K562 (cell line): ENCODE data around the gene TALDO1. TPM values are rescaled to one million over a fixed set of nuclear protein-coding genes. Genes with fewer than 3 reads are reported as not detected.

ENCODE experiments used
- ATAC-seq: fragments of 200-7000 bp; cut with Tn5 transposase; 3 replicates; pipeline ENCODE4 v1.9.1; 2020; ENCODE audit warnings: moderate library complexity
- BruUV-seq: library from RNA; stranded (reverse); fragments of 400-500 nt; replicated peaks from 2 replicates; lab custom pipeline; 2021; lab: Mats Ljungman, UMichigan
- CTCF ChIA-PET: fragments of 300-600 bp; formaldehyde crosslinking; extraction: SDS; loops from one replicate; lab custom pipeline; 2021; ENCODE audit warnings: low intra/inter-chr PET ratio; lab: Yijun Ruan, JAX
- POLR2A ChIA-PET: fragments of 300-600, 350-650 bp; sonication (Branson Sonifier 250); formaldehyde crosslinking; extraction: SDS; loops from one replicate; lab custom pipeline; 2021; ENCODE audit warnings: antibody characterized with exemption, inconsistent platforms; lab: Yijun Ruan, JAX
- DNase-seq, 4 experiments: peaks; one replicate each; pipeline versions ENCODE4 v3.0.0 to v3.0.0-alpha.2; 2011 to 2018; ENCODE audit warnings: low spot score in 3 of 4, mixed read lengths in 3 of 4; ENCODE audit errors: extremely low read depth in 1 of 4
- FAIRE-seq: peaks from 2 replicates; lab custom pipeline; 2011; peaks lifted over from hg19 to GRCh38; lab: Jason Lieb, UNC
- H2AFZ ChIP-seq: 2 replicates; pipeline ENCODE4 v1.6.0; 2011; ENCODE audit warnings: low read depth, low read length, control low read depth, inconsistent platforms
- H3K27ac ChIP-seq: fragments of 200-600 bp; 3 replicates; pipeline ENCODE4 v1.8.0; 2011; ENCODE audit warnings: low read depth, mild to moderate bottlenecking, control low read depth, inconsistent platforms, low read length, moderate library complexity, mixed read lengths; ENCODE audit errors: extremely low read depth
- H3K27me3 ChIP-seq, 2 experiments: fragments of 300-600 bp in 1 of 2; 2 replicates in 1 of 2; 3 replicates in 1 of 2; pipeline versions ENCODE4 v1.6.0 to v1.8.0; 2011; ENCODE audit warnings: inconsistent platforms in 2 of 2, low read length in 2 of 2, mild to moderate bottlenecking in 1 of 2, mixed read lengths in 1 of 2, moderate library complexity in 1 of 2; ENCODE audit not compliant: control insufficient read depth in 2 of 2, insufficient read depth in 2 of 2
- H3K36me3 ChIP-seq: fragments of 300-600 bp; 3 replicates; pipeline ENCODE4 v1.8.0; 2011; ENCODE audit warnings: mild to moderate bottlenecking, low read length, inconsistent platforms; ENCODE audit not compliant: control insufficient read depth, insufficient read depth
- H3K4me1 ChIP-seq, 2 experiments: fragments of 200-600 bp in 1 of 2; replicated peaks in 1 of 2; 2 replicates in 1 of 2; 3 replicates in 1 of 2; pipeline versions ENCODE4 v1.5.1 to v1.8.0; 2011; ENCODE audit warnings: inconsistent platforms in 2 of 2, low read length in 2 of 2, mild to moderate bottlenecking in 1 of 2, mixed read lengths in 1 of 2, moderate library complexity in 1 of 2; ENCODE audit not compliant: control insufficient read depth in 2 of 2, insufficient read depth in 2 of 2
- H3K4me2 ChIP-seq: 2 replicates; pipeline ENCODE4 v1.6.1; 2011; ENCODE audit warnings: low read length, control low read depth, inconsistent platforms, mixed read lengths; ENCODE audit not compliant: insufficient read depth
- H3K4me3 ChIP-seq: fragments of 200-600 bp; sonication (generic), shearing (Covaris generic); 2 replicates; pipeline ENCODE4 v1.5.1; 2016; ENCODE audit warnings: control low read depth, inconsistent platforms
- H3K79me2 ChIP-seq: fragments of 200-600 bp; 3 replicates; pipeline ENCODE4 v1.8.0; 2011; ENCODE audit warnings: low read length, inconsistent platforms; ENCODE audit not compliant: control insufficient read depth, insufficient read depth
- H3K9ac ChIP-seq, 2 experiments: 2 replicates each; pipeline versions ENCODE4 v1.6.0 to v1.6.1; 2011; ENCODE audit warnings: low read depth in 2 of 2, low read length in 2 of 2, control low read depth in 1 of 2, inconsistent platforms in 1 of 2, mild to moderate bottlenecking in 1 of 2, mixed read lengths in 1 of 2; ENCODE audit not compliant: insufficient read depth in 1 of 2
- H3K9me1 ChIP-seq: one replicate; pipeline ENCODE4 v1.6.0; 2011; ENCODE audit warnings: inconsistent platforms, mild to moderate bottlenecking, low read length, moderate library complexity; ENCODE audit not compliant: control insufficient read depth, insufficient read depth
- H3K9me3 ChIP-seq: replicated peaks from 2 replicates; pipeline ENCODE4 v1.5.1; 2011; ENCODE audit warnings: low read depth, low read length, inconsistent platforms; ENCODE audit not compliant: control insufficient read depth, insufficient read depth
- H4K20me1 ChIP-seq: replicated peaks from 2 replicates; pipeline ENCODE4 v1.6.1; 2011; ENCODE audit warnings: low read length, inconsistent platforms, mixed read lengths; ENCODE audit not compliant: control insufficient read depth, insufficient read depth
- BCOR ChIP-seq: fragments of 450-650 bp; IDR thresholded peaks from 2 replicates; pipeline ENCODE4 v1.6.1; 2016
- BMI1 ChIP-seq: fragments of 150-350 bp; IDR thresholded peaks from 2 replicates; pipeline ENCODE4 v1.6.1; 2014; ENCODE audit warnings: low read length
- CCNT2 ChIP-seq: IDR thresholded peaks from 2 replicates; pipeline ENCODE4 v1.6.1; 2011; ENCODE audit warnings: borderline replicate concordance, low read depth, mild to moderate bottlenecking, moderate library complexity, mixed read lengths, low read length; ENCODE audit not compliant: insufficient read length; ENCODE audit errors: extremely low read depth
- CTBP1 ChIP-seq: fragments of 450-650 bp; IDR thresholded peaks from 2 replicates; pipeline ENCODE4 v1.6.1; 2016; ENCODE audit warnings: borderline replicate concordance
- HCFC1 ChIP-seq: IDR thresholded peaks from 2 replicates; pipeline ENCODE4 v1.6.1; 2012; ENCODE audit warnings: low read depth, low read length, improper control_type of control experiment
- HDAC1 ChIP-seq, 2 experiments: fragments of 450-650 bp; IDR thresholded peaks; 2 replicates each; pipeline ENCODE4 v1.6.1; 2016 to 2017; ENCODE audit warnings: inconsistent platforms in 1 of 2, mild to moderate bottlenecking in 1 of 2, moderate library complexity in 1 of 2
- HDGF ChIP-seq: fragments of 450-650 bp; IDR thresholded peaks from 2 replicates; pipeline ENCODE4 v1.6.1; 2016
- HLTF ChIP-seq: fragments of 450-650 bp; IDR thresholded peaks from 2 replicates; pipeline ENCODE4 v1.6.1; 2016
- KDM1A ChIP-seq, 2 experiments: fragments of 450-650 bp; IDR thresholded peaks; 2 replicates each; pipeline ENCODE4 v1.6.1; 2016; ENCODE audit warnings: mild to moderate bottlenecking in 2 of 2
- KLF13 ChIP-seq: fragments of 450-650 bp; IDR thresholded peaks from 2 replicates; pipeline ENCODE4 v1.6.1; 2016; ENCODE audit warnings: missing genetic modification characterization, low read depth, mild to moderate bottlenecking, missing compliant biosample characterization, moderate library complexity, borderline replicate concordance
- MED1 ChIP-seq: sonication (generic); formaldehyde crosslinking; IDR thresholded peaks from 2 replicates; pipeline ENCODE4 v1.8.1; 2023; ENCODE audit warnings: missing genetic modification reagents, borderline replicate concordance
- MTA3 ChIP-seq: fragments of 450-650 bp; formaldehyde crosslinking; IDR thresholded peaks from 2 replicates; pipeline ENCODE4 v1.6.1; 2017; ENCODE audit warnings: mild to moderate bottlenecking, borderline replicate concordance
- NEUROD1 ChIP-seq: fragments of 150-350 bp; IDR thresholded peaks from 2 replicates; pipeline ENCODE4 v1.6.1; 2014; ENCODE audit warnings: borderline replicate concordance, low read length, low read depth; ENCODE audit not compliant: partially characterized antibody
- NFATC3 ChIP-seq: fragments of 450-650 bp; IDR thresholded peaks from 2 replicates; pipeline ENCODE4 v1.6.1; 2017; ENCODE audit warnings: mild to moderate bottlenecking
- RBM17 ChIP-seq: fragments of 200-400 bp; formaldehyde crosslinking; IDR thresholded peaks from 2 replicates; pipeline ENCODE4 v1.6.1; 2017; ENCODE audit warnings: low read depth, mild to moderate bottlenecking, low read length, borderline replicate concordance
- VEZF1 ChIP-seq: fragments of 200-800 bp; sonication (Bioruptor generic); IDR thresholded peaks from 2 replicates; pipeline ENCODE4 v1.6.1; 2017; ENCODE audit warnings: missing genetic modification characterization, missing compliant biosample characterization
- ZBTB7A ChIP-seq: IDR thresholded peaks from 2 replicates; pipeline ENCODE4 v1.6.1; 2011; ENCODE audit warnings: low read depth, mild to moderate bottlenecking, low read length, moderate library complexity, borderline replicate concordance; ENCODE audit not compliant: control insufficient read depth
- ZFX ChIP-seq: sonication (generic); formaldehyde crosslinking; IDR thresholded peaks from 2 replicates; pipeline ENCODE4 v1.8.0; 2022; ENCODE audit warnings: mild to moderate bottlenecking, missing genetic modification reagents, moderate library complexity
- ZNF23 ChIP-seq: fragments of 250-450 bp; sonication (Bioruptor Pico); IDR thresholded peaks from 2 replicates; pipeline ENCODE4 v1.4.0; 2020; ENCODE audit warnings: mild to moderate bottlenecking
- ZNF507 ChIP-seq: conservative IDR thresholded peaks from 2 replicates; pipeline ENCODE4 v1.6.1; 2017; ENCODE audit warnings: missing genetic modification characterization, missing compliant biosample characterization
- ZZZ3 ChIP-seq: fragments of 450-650 bp; IDR thresholded peaks from 2 replicates; pipeline ENCODE4 v1.6.1; 2016; ENCODE audit warnings: antibody characterized with exemption, mild to moderate bottlenecking, moderate library complexity
- WGBS: fragments of 100-300 bp; shearing (Covaris generic); methylation state at CpG from one replicate; pipeline ENCODE4 v1.1.6; 2016; ENCODE audit warnings: low coverage, mixed read lengths; ENCODE audit not compliant: insufficient coverage; ENCODE audit errors: missing lambda C conversion rate; 5-methylcytosine and 5-hydroxymethylcytosine counted together
- in situ Hi-C: fragments of 300-500 bp; cut with MboI; formaldehyde crosslinking; loops from 4 replicates; pipeline ENCODE4 v1.15.0; 2018; ENCODE audit warnings: inconsistent platforms, mixed read lengths
- intact Hi-C: fragments of 100-400 bp; cut with micrococcal nuclease; formaldehyde crosslinking; loops from 2 replicates; pipeline ENCODE4 v1.14.2; 2022
- polyA plus RNA-seq, 8 experiments: library from polyadenylated mRNA; depleted of rRNA in 4 of 8; stranded (reverse) in 5 of 8; unstranded in 3 of 8; fragments of >200 nt; fragmentation: Nextera tagmentation in 2 of 8; fragmentation: Illumina TruSeq in 1 of 8; extraction: Ambion mirVana in 2 of 8; extraction: Trizol in 1 of 8; gene quantifications; 2 replicates each; pipeline versions ENCODE4 v1.2.1 to v1.2.3, GENCODE V29; 2011 to 2014; ENCODE audit warnings: inconsistent platforms in 1 of 8, missing spikeins in 1 of 8
- total RNA-seq, 7 experiments: library from RNA; depleted of rRNA in 6 of 7; stranded (reverse); fragments of >200 nt in 6 of 7; fragmentation: Illumina TruSeq in 2 of 7; extraction: Trizol in 2 of 7; gene quantifications; 2 replicates each; pipeline versions ENCODE4 v1.2.1 to v1.2.3, GENCODE V29; 2011 to 2021; ENCODE audit warnings: low replicate concordance in 1 of 7

TALDO1 gene
- total and polyA plus RNA-seq, 9 of the 15 experiments (the other 6 are each of a cell fraction or from before 2014, with no cell fraction given): 260 to 541 (median 441) TPM

GRCh38 chr11:797296-798092, 50.2 kb downstream of the TALDO1 start (continued):
- TF ChIP-seq NFATC3 (no peak), RBM17 (no peak), HDGF (no peak), ZNF23 (CRISPR knock-in tag) (no peak), KDM1A (IDR thresholded peaks at IDR 0.05) (no peak), BMI1 (no peak), NEUROD1 (peak; percentile 29), KLF13 (tag) (no peak), HLTF (no peak), ZZZ3 (no peak)

GRCh38 chr11:798093-798713, 50.9 kb downstream of the TALDO1 start, which contains the start of gene SLC25A22:
TSS of gene SLC25A22 (minus strand) at chr11:798281. CDS start at chr11:795006, 3,275 bp downstream.
- DNase-seq: peak; percentile 84 to 92 (median 86)
- Histone ChIP-seq H3K79me2 (peaks cover 26% of the 10 kb centered on the region), H3K27me3 (no peaks in the 10 kb centered on the region), H3K4me3 (peak within 1 kb of the TSS; percentile 73), H3K36me3 (peaks cover 53% of the 10 kb centered on the region; the same call in 1 of the 3 replicates), H4K20me1 (no peaks in the 10 kb centered on the region), H2AFZ (peak within 1 kb of the TSS; percentile 79), H3K27ac (peak within 1 kb of the TSS; percentile 71), H3K9ac (peak within 1 kb of the TSS; percentile 66 to 95), H3K4me2 (peak within 1 kb of the TSS; percentile 91), H3K9me3 (no peaks in the 10 kb centered on the region), H3K4me1 (peaks cover 7 to 97% of the 10 kb centered on the region in 2 experiments), H3K9me1 (no peaks in the 10 kb centered on the region)
- ATAC-seq: peak; percentile 84
- CTCF ChIA-PET: interaction anchor here (0.6 to 2.4 kb wide), 3 partner anchors 22 to 279 kb away, joined by 3 to 10 read pairs (median 3); no protein-coding TSS in a partner anchor
- FAIRE-seq: no peak
- BruUV-seq: no TSS peak
- WGBS: 5% methylated on average over 33 of the region's 69 CpGs
- in situ Hi-C loops (no loop called here), intact Hi-C loops (loop anchor here (5.0 to 10.0 kb wide), 2 partner anchors 71 to 233 kb away; partner anchors contain the start of genes LMNTD2 and RASSF7)
- POLR2A ChIA-PET: interaction anchor here (1.0 to 1.1 kb wide), 2 partner anchors 34 to 49 kb away, joined by 3 to 4 read pairs; no protein-coding TSS in a partner anchor
- TF ChIP-seq CTBP1 (peak; percentile 93; the same call in 1 of the 2 replicates), VEZF1 (CRISPR knock-in tag) (peak; percentile 70; the same call in 1 of the 2 replicates), MED1 (0 out of 2 replicates have a peak, but pooled peaks have one; percentile 13), MTA3 (peak; percentile 78), HCFC1 (peak; percentile 35; the same call in 1 of the 2 replicates), ZBTB7A (peak; percentile 93; the same call in 1 of the 2 replicates), ZNF507 (tag) (no peak), ZFX (peak; percentile 14; the same call in 1 of the 2 replicates), HDAC1 (IDR thresholded peaks at IDR 0.05) (peak in 1 of 2 experiments; percentile 55; a peak in 2 of 4 replicates), BCOR (0 out of 2 replicates have a peak, but pooled peaks have one; percentile 11), CCNT2 (peak; percentile 68)
